HG03045 (cell line): ENCODE data around the gene NUP210L.

Source experiments
- ATAC-seq: cut with Tn5 transposase; IDR thresholded peaks from one replicate; pipeline ENCODE4 v1.9.1; 2021; ENCODE audit warnings: mild to moderate bottlenecking, moderate library complexity; ENCODE audit not compliant: unreplicated experiment

NUP210L gene

DNA sequence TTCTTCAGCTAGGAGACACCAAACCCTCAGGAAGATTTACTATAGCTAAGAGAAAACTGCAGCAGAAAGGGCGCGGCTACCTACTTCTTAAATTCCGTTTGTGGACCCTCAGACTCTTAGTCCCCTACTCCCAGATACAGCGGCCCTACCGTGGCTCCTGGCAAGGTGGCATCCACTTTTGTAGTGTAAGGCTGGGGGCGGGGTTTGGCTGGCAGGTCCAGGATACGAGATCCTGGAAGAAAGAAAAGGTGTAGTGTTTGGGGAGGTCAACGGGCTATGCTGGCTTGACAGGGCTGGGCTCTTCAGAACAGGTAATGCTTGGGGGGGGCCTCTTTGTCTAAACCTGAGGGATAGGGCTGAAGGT is 186.9 kb downstream of the NUP210L start:
- no peak for ATAC-seq

DNA sequence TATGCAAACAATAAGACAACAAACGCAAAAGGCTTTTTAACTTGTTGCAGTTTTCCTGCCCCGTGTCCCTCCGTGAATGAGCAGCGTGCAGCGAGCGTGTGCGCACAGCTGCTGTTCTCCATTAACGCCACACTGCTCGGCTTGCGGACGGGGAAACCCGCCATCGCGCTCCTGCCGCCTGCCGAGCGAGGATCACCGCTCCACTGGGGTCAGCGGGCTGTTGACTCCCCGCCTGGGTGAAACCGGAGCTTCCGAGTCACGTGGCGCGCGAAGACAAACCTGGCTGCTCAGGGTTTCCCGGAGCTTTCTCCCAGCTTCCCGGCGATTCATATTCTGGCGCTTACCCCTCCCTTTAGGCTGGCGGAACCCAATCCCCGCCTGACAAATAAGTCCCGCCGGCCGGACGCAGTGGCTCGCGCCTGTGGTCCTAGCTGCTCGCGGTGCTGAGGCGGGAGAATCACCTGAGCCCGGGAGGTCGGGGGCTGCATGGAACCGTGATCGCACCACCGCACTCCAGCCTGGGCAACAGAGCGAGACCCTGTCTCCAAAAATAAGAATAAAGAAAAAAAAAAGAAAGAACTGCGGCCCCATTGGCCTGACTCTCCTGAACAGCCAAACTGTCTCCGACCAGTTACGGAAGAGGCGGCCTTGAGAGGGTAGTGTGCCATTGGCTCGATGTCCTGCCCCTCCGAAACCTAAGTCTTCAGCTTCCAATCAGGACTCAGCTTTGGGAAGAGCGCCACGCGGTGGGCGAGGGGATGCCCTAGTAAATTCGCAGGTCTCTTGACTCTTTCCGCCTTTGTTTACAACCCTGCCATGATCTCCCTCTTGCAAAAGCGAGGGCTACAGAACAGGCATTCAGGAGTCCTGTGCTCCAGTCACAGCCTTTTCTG is 187.5 kb downstream of the NUP210L start, which contains the start of gene CREB3L4:
CREB3L4 (plus strand) TSS at position 796 of the 893 bp plus-strand sequence. CDS start 624 bp downstream, outside the sequence.
- peak; percentile 70 for ATAC-seq

DNA sequence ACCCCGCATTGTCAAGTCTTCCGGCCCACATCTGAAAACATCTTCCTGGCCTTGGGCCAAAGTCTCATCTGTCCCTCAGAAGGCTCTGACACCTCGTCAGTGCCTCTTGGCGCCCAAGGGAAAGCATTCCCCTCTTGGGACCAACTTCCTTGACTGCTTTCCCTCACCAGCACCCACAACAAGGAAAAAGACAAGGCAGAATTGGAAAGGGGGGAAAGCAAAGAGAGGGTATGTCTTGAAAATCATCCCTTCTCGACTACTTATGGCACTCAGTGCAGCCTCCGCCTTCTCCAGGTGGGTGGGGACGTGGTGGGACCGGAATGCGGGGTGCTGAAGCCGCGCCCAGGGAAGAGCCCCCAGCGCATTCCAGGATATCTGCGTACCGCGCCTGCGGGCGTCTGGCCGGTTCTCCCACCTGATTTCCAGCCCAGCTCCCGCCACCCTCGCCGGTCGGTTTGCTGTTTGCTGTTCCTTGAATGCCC is 191.0 kb downstream of the NUP210L start:
- ATAC-seq = peak; percentile 2

DNA sequence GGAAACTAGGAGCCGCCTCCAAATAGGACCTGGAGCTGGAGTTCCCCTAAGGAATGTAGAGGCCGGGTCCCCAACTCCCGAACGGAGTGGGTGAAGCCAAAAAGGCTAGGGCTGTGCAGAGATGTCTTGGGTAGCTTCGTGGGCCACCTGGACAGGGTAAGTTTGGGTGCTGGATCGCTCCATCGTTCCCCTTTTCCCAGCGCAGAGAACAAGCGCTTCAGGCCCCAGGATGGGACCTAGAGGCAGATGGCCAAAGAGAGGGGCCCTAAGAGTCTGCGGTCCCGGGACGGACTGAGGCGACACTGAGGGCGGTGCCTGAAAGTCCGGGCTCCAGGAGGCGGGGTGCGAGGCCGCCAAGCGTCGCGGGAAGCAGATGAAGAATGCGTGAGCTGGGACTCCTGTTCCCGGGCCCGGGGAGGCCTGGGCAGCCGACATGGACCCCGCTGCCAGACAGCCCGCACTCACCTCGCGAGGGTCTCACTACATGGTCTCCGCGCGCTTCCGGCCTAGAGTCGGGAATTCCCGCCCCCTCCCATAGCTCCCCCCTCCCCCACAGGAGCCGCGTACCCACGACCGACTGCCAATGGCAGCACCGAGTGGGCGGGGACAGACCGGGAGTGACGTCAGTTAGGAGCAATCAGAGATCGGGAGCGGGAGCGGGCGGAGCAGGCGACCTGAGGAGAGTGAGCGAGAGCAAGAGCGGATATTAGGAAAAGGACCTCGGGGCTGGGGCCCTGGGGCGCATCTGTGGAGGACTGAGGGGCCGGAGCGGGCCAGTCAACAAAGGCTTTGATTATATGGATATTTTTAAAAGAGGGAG is 191.6 kb downstream of the NUP210L start, which contains the start of gene SLC39A1:
SLC39A1 (minus strand) TSS at position 508 of the 820 bp plus-strand sequence. CDS start 822 bp downstream, outside the sequence.
- ATAC-seq = peak; percentile 57

DNA sequence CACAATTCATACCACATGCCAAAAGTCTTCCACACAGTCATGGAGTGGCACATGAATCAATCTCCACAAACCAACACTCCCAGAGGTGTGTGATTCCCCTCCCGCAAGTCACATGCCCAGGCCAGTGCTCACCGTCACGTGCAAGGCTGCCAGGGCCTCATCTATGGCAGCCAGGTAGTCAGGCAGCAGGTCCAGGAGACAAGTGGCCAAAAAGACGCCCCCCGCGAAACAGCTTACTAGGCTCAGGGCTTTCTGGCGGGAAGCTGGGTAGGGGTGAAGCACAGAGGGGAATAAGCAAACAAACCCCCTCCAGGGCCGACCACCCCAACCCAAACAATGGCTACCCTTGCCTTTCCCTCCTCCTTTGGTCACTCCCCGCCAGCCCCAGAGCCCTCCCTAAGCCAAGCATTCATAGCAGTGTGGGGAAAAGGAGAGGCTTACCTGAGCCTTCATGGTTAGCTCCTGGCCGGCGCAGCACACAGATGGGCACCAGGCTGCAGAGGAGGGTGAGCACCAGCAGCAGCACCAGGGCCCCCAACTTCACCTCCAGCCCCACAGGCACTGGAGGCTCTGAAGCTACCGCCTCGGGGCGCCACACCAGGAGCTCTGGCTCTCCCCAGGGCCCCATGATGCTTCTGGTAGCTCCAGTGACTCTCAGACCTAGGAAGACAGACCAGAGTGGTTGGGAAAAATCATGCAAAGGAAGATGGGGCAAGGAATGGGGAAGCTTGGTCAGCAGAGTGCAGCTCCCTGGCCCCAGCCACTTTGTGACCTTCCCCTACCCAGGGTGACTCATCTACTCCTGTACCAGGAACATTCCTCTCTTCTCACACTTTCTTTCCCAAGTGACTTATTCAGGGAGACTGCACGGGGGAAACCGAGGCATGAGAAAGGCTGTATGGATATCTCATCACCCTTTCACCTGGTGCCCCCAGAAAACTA is 192.5 kb downstream of the NUP210L start:
- ATAC-seq = no peak

DNA sequence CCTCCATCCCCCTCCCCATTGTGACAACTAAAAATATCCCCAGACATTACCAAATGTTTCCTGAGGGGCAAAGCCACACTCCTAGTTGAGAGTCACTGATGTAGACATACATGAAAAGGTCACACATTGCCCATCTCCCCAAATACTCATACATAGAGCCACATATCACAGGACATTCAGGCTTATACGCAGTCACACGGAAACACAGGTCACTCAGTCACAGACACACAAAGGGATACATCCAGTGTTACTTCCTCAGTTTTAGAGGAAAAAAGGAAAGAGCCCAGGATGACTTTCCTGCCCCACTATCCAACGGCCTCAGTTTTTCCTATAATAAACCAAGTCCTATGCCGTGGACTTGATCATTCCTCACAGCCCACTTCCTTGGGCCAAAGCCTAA is 193.5 kb downstream of the NUP210L start:
- no peak for ATAC-seq

DNA sequence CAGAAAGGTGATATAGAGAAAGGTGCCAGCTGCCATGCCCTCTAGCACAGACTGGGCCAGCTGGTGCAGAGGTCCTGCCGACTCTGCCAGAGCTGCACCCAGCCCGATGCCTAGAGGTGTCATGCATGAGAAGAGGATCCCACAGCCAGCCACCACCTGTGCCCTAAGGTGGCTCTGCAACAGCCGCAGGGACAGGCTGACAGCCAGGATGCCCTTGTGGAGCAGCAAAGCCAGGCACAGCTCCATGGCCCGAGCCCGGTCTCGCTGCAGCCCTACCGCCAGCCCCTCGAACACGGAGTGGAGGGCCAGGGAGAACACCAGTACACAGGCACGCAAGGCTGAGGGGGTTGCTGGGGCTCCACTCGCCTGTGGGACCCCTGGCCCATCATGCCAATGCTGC is 194.7 kb downstream of the NUP210L start:
- ATAC-seq = no peak

DNA sequence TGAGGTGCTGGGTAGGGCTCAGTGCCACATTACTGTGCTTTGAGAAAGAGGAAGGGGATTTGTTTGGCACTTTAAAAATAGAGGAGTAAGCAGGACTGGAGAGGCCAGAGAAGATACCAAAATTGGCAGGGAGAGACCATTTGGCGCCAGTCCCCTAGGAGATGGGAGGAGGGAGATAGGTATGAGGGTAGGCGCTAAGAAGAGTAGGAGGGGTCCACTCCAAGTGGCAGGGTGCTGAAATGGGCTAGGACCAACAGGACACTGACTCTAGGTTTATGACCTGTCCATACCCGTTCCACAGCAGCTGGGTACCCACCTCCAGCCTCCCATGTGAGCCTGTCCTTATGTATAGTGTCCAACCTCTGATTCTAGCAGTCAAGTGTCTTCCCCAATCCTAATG is 195.4 kb downstream of the NUP210L start:
- ATAC-seq = no peak

DNA sequence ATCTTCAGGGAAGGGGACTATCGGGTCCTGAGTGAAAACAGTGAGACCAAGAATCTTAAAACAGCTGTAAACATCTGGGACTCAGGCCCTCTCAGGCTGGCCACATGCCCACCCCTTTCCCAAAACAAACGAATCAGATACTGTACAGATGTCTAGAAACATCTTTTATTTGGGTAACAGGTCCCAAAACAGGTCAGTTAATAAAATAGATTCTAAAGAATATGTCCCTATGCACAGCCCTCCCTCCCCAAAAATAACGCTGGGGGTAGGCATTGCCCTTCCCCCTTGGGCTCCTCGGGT is 196.0 kb downstream of the NUP210L start:
- no peak for ATAC-seq

DNA sequence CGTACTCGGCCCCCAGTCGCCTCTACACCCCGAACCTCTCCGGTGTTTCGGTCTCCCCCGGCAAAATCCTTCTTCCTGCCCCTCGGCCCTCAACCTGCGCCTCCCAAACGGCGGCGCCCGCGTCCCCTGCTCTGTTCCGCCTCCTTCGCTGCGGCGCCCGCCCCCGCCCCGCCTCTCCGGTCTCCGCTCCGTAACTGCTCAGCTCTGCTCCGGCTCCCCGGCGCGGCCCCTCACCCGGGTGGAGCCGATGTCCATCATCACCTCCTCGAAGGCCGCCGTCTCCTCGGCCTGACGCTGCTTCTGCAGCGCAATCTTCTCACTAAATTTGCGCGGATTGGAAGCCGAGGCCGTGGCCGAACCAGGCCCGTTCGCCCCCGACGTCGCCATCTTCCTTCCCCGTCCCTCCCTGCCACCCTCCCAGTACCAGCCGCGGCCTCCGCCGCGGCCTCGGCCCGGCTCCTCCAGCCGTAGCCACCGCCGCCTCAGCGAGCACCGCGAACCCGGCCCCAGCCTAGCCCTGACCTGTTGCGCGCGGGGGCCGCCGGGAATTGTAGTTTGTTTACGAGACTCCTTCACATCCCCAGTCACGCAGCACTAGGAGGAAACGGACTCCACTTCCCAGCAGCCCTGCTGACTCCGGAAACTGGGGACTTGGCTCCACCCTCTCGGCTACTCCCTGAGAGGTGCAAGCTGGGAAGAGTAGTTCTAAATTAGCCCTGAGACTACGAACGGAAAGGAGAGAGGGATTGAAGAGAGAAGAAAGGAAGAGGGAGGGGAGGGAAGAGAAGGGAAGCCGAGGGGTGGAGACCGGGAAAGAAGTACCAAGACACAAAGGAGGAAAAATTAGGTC is 196.5 kb downstream of the NUP210L start, which contains the start of gene CRTC2:
CRTC2 (minus strand) TSS at position 502 of the 850 bp plus-strand sequence; CDS start at position 387, 115 bp downstream.
- ATAC-seq = peak; percentile 74

DNA sequence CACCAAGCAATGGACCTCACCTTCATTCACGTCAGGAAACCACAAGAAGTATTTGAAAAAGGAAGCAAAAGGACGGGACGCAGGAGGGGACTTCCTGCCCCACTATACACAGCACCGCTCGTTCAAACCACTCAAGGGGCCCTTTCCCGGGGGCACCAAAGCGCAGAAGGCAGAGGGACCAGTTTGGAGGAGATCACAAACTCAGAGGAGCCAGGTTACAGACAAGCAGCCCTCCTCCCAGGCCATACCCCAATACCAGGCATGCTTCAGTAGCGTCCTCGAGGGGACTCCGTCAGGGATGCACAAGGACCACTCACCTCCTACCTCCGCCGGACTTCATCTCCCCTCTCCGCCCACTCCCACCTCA is 197.1 kb downstream of the NUP210L start:
- peak; percentile 4 for ATAC-seq

DNA sequence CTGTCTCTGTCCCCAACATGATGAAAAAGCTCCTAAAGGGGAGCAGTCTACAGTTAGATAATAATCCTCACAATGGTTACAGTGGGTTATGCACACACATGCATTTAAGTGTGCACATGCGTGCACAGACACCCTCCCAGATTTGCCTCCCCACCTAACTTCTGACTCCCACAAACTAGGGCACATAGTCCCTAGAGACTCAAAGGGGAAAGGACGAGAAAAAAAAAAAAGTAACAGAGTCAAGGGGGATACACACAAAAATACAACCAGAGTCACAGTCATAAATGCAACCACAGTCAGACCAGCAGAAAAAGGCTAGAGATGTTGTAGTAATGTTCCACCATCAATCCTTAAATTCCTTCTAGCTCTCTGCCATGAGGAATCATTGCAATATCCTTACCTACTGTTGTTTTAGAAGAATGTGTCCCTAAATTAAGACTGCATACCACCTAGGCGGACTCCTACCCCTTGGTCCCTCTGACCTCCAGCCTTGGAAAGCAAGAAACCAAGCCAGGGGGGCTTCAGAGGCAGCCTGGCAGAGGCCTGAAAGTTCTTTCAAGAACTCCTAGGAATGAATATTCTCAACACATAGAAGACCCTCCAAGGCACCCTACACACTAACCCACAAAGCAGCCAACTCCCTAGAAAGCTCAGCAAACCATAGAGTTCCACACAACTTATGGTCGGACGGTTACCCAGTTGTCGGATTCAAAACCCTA is 197.7 kb downstream of the NUP210L start:
- ATAC-seq = no peak

DNA sequence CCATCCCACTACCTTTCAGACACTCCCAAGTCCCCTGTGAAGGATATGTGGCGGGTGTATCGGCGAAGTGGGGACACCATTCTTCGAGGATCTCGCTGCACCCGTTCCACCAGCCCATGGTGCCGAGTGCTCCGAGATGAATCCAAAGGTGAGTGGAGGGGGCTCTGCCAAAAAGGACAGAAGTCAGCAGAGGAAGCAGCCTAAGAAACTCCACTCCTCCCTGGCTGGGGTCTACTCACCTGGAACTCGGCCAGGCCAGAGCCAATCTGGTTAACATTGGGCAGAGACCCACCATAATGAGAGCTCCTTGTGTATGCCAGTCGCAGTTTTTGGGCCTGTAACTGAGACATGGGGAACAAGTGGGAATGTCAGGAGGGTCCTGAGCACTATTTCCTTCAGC is 200.0 kb downstream of the NUP210L start:
- no peak for ATAC-seq

DNA sequence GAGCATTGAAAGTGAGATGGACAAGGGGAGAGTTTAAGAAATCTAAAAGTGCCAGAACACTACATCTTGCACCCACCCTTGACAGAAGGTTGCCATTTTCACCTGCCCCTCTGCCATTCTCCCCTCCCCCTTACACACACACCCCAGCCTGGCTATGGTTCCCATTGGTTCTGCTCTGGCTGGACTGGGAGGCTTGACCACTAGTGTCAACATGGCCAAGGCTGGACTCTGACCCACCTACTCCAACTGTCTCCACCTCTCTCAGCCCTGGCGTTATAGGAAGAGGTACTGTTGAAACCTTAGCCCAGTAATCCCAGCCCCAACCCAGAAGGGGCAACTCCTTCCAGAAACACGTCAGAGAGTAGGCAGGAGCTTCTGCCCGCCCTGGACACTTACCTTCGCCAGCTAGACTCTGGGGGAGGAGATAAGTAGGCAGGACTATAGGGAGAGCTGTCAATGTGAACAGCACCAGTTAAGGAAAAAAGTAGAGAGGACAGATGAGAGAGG is 201.0 kb downstream of the NUP210L start:
- ATAC-seq = no peak

DNA sequence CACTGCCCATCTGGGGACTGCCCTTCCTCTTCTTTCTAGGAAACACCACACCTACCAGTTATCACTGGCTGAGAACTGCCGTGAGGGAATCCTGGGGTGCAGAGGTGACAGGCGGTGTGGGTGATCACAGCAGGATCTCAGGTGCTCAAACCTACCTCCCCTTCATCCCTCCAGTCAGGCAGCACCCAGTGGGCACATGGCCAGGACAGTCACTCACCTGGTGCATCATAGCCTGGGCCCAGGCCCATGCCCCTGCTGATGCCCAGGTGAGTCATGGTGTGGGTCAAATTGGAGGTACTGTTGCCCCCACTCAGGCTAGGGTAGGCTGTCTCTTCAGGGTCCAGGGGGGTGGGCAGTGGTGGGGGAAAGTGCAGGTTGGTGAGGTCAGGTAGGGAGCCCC is 203.1 kb downstream of the NUP210L start:
- no peak for ATAC-seq

DNA sequence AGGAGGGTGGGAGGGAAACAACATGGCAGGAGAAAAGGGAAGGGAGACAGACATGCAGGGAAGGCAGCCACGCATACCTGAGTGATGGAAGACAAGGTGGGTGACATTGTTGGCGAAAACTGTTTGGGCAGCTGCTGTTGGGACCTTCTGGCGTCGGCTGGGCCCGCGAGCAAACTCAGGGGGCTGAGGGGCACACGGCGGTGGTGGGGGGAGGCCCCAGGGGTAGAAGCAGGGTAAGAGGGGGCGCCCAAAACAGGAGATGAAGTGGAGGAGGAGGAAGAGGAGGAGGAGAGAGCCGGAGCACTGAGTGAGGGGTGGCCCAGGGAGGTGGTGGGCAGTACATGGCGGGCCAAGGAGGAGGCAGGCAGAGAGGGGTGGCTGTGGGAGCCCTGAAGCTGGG is 203.7 kb downstream of the NUP210L start:
- no peak for ATAC-seq

DNA sequence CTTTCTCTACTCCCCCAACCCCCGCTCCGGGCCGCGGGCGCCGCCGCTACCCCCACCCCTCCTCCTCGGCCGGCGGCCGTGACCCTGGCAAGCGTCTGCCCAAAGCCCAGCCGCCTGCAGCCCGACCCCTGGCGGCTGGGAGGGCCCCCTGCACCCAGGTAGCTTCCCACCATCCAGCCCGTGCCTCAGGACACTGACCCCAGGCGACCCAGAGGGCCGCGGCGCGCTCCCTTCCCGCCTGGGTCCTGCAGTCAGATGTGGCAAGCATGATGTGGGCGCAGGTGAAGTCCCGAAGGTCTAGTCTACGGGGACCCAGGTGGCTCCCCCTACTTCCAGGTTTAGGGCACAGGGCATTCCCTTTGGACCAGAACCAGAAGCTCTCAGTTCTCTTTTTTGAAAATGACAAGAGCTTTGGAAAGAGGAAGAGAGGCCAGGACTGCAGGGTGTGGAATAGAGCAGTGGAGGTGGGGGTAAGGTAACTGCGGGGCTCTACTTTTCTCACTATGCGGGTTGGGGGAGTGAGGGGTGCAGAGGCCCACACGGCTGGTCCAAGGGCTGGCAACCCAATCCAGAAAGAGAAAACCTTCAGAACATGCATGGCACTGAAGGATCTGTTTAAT is 208.1 kb downstream of the NUP210L start, which contains the start of gene DENND4B:
DENND4B (minus strand) TSS at position 97 of the 620 bp plus-strand sequence. CDS start 2,344 bp downstream, outside the sequence.
- ATAC-seq = peak; percentile 56
